ENCODE measurements around the gene ZCWPW1. TPM values are rescaled to one million over a fixed set of nuclear protein-coding genes. Genes with fewer than 3 reads are reported as not detected.

Gene ZCWPW1
- total and polyA plus RNA-seq, 2 of the 8 experiments (the other 6 are each of a cell fraction or from before 2014, with no cell fraction given), result 0.51 to 1.4 TPM

GRCh38 chr7:100367676-100368613 lies 60.6 kb downstream of the ZCWPW1 start:
- no peak overlapping the region for H4K91ac ChIP-seq (replicated peaks; ENCODE audit: insufficient read length, low read length)
- H2AFZ ChIP-seq (ENCODE audit: low read length), result no peak overlapping the region
- no peak for TF ChIP-seq ZNF274 (IDR thresholded peaks at IDR 0.05; ENCODE audit: borderline replicate concordance, extremely low read depth, low read length)
- TF ChIP-seq POLR2A (IDR thresholded peaks at IDR 0.05; ENCODE audit: control extremely low read depth in 1 of 2, low read depth in 2 of 2, low read length in 2 of 2), result peak in 1 of 2 experiments; percentile 31; a peak in 1 of 3 replicates
- peak; percentile 25 for TF ChIP-seq POLR2AphosphoS5 (IDR thresholded peaks at IDR 0.05; ENCODE audit: low read depth, low read length)
- TF ChIP-seq SIN3A (conservative IDR thresholded peaks at IDR 0.05 in 1 of 2, IDR thresholded peaks at IDR 0.05 in 1 of 2; ENCODE audit: low read depth in 1 of 2, low read length in 2 of 2), result no peak
- TF ChIP-seq SP4 (IDR thresholded peaks at IDR 0.05; ENCODE audit: low read length), result no peak
- no peak for TF ChIP-seq BRCA1 (IDR thresholded peaks at IDR 0.05; ENCODE audit: low read depth, low read length)
- no peak overlapping the region for H3K56ac ChIP-seq (replicated peaks; ENCODE audit: insufficient read length, low read depth, low read length)
- H4K20me1 ChIP-seq (replicated peaks in 1 of 2; ENCODE audit: control insufficient read depth in 1 of 2, insufficient read depth in 2 of 2, low read length in 2 of 2), result no peaks in the 10 kb centered on the region
- H2BK20ac ChIP-seq (ENCODE audit: low read length), result no peak overlapping the region
- no peaks in the 10 kb centered on the region for H3K79me2 ChIP-seq (ENCODE audit: control insufficient read depth in 1 of 2, insufficient read depth in 2 of 2, low read length in 2 of 2)
- no peaks in the 10 kb centered on the region for H3K23me2 ChIP-seq (ENCODE audit: low read depth, low read length)
- H4K5ac ChIP-seq (ENCODE audit: insufficient read length, low read depth, low read length), result no peak overlapping the region
- ChIA-PET CTCF (ENCODE audit: partially characterized antibody) (no interaction called here), POLR2A (ENCODE audit: partially characterized antibody) (interaction anchor here (0.8 to 3.7 kb wide), 10 partner anchors 8 to 69 kb away, joined by 3 to 21 read pairs (median 6); partner anchors contain the start of genes MEPCE and ZCWPW1)
- no peak overlapping the region for H4K8ac ChIP-seq (ENCODE audit: extremely low read depth, insufficient read depth, low read length)
- H3K79me1 ChIP-seq (ENCODE audit: low read depth, low read length), result peaks cover 2% of the 10 kb centered on the region; the same call in 1 of the 2 replicates
- DNase-seq (ENCODE audit: low read depth in 1 of 2, low spot score in 2 of 2), result no peak
- no peak overlapping the region for H2BK15ac ChIP-seq (ENCODE audit: low read length)
- peaks cover 0 to 21% (median 15%) of the 10 kb centered on the region in 4 experiments; a peak in 6 of 7 replicates for H3K4me1 ChIP-seq (replicated peaks in 1 of 4; ENCODE audit: control insufficient read depth in 3 of 4, insufficient read depth in 4 of 4, low read length in 3 of 4)
- H3K4ac ChIP-seq (replicated peaks; ENCODE audit: insufficient read length, low read depth, low read length), result no peak overlapping the region
- no peak overlapping the region for H3K18ac ChIP-seq (ENCODE audit: extremely low read depth, low read length)
- no peak overlapping the region for H3K27ac ChIP-seq (ENCODE audit: low read depth, low read length)
- H3K9me3 ChIP-seq (ENCODE audit: insufficient read depth in 2 of 2, low read depth in 1 of 2, low read length in 1 of 2), result no peaks in the 10 kb centered on the region
- no peak overlapping the region for H2BK12ac ChIP-seq (ENCODE audit: low read depth, low read length)
- H2BK5ac ChIP-seq (ENCODE audit: low read depth, low read length), result no peak overlapping the region
- peaks cover 0 to 28% (median 2%) of the 10 kb centered on the region in 4 experiments; a peak in 3 of 8 replicates for H3K36me3 ChIP-seq (ENCODE audit: control insufficient read depth in 2 of 4, insufficient read depth in 4 of 4, low read length in 3 of 4)
- no peak overlapping the region for H3K14ac ChIP-seq (ENCODE audit: insufficient read length)
- WGBS, 2 experiments (ENCODE audit: extremely low coverage in 1 of 2, insufficient coverage in 1 of 2, insufficient read length in 1 of 2, insufficient replicate concordance in 2 of 2, low coverage in 1 of 2, low lambda C conversion rate in 2 of 2, missing lambda C conversion rate in 1 of 2), result 85% methylated on average over 12 of the region's 12 CpGs; no CpG with 5 or more reads in 1 of the 2 experiments
- H3K4me2 ChIP-seq (ENCODE audit: insufficient read depth in 1 of 2, low read depth in 2 of 2, low read length in 2 of 2), result no peak overlapping the region
- H2BK120ac ChIP-seq (replicated peaks; ENCODE audit: low read depth, low read length), result no peak overlapping the region
- H2AK5ac ChIP-seq (ENCODE audit: low read depth, low read length), result 0 out of 2 replicates have a peak overlapping the region, but pooled peaks have one; percentile 34
- H3K23ac ChIP-seq (ENCODE audit: insufficient read length), result no peak overlapping the region
- H3K9ac ChIP-seq (replicated peaks in 1 of 4; ENCODE audit: extremely low read depth in 1 of 4, low read depth in 3 of 4, low read length in 3 of 4), result no peak overlapping the region
- H3K4me3 ChIP-seq (ENCODE audit: extremely low read depth in 1 of 4, insufficient read depth in 2 of 4, low read depth in 3 of 4, low read length in 4 of 4), result no peak overlapping the region
- no peak for FAIRE-seq
- no peaks in the 10 kb centered on the region for H3K27me3 ChIP-seq (replicated peaks in 1 of 4; ENCODE audit: control insufficient read depth in 3 of 4, extremely low read depth in 1 of 4, insufficient read depth in 3 of 4, low read length in 3 of 4)
